ENCODE data around the gene LIPC.
"Not testable (repeated sequence)": the region's sequence is repeated elsewhere in the genome, so short reads cannot be mapped to it uniquely, and the experiment has no call there.

LIPC gene

GRCh38 chr15:58593870-58594269 is 162.1 kb downstream of the LIPC start:
- DNase-seq, result no peak

- no peak for DNase-seq
Observed at GRCh38 chr15:58594898-58595297, 163.1 kb downstream of the LIPC start.

GRCh38 chr15:58595516-58596263 is 163.9 kb downstream of the LIPC start:
- no peak for DNase-seq

- DNase-seq, result no peak
Observed at GRCh38 chr15:58597943-58598828, 166.4 kb downstream of the LIPC start.

DNA sequence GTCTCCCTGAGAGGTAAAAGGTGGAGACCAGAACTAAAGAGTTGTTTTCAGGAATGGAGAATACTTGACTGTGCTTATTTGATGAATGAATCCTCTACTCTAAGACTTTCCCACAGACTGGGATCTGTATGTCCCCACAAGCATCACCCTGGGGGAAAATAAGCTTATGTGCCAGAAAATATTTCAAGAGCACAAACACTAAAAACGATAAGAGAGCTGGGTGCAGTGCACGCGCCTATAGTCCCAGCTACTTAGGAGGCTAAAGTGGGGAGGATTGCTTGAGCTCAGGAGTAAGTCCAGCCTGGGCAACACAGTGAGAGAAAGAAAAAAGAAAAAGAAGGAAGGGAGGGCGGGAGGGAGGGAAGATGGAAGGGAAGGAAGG is 167.0 kb downstream of the LIPC start:
- DNase-seq, result no peak

- no peak for DNase-seq
Observed at GRCh38 chr15:58602823-58603222, 171.0 kb downstream of the LIPC start.

GRCh38 chr15:58603927-58604326 is 172.1 kb downstream of the LIPC start:
- DNase-seq, result not testable (repeated sequence)

DNA sequence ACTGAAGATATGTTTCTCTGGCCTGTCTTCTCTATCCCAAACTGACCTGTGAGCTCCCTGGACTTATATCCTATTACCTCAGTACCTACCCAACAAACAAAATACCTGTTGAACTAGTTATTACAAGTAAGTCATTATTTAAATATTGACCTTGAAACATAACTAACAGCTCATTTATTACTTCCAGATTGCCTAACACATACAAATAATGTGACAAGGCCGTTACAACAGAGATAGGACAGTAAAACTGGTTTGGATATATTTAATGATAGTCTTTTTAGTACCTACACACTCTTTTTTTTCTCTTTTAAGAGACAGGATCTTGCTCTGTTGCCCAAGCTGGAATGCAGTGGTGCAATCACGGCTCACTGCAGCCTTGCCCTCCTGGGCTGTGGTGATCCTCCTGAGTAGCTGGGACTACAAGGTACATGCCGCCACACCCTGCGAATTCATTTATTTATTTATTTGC is 172.7 kb downstream of the LIPC start:
- DNase-seq, result no peak

DNA sequence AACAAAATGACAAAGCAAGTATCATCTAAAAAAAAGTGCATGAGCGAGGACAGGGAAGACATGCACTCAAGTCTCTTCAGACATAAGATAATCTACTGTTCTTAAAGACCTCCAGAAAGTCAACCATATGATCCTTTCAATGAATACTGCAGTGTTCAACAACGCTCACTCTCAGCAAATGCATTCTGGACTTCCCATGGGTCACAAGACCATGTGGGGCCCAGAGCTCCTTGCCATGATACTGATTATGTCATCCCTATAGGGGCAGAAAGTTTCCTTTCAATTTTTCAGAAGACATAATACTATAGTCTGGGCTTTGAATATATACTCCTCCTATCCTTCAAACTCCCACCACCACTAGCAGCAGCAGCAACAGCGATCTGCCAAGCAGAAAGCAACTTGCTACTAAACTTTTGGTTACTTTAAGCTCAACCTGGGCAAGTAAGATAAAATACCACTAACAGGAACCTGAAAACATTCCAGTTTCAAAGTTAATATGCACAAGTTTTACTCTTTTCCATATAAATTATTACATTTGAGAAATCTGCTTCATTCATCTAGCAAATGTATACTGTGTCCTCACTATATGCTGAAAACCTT is 174.2 kb downstream of the LIPC start:
- DNase-seq, result no peak

GRCh38 chr15:58606577-58607080 is 174.8 kb downstream of the LIPC start:
- no peak for DNase-seq

GRCh38 chr15:58608129-58608590 is 176.4 kb downstream of the LIPC start:
- no peak for DNase-seq

DNA sequence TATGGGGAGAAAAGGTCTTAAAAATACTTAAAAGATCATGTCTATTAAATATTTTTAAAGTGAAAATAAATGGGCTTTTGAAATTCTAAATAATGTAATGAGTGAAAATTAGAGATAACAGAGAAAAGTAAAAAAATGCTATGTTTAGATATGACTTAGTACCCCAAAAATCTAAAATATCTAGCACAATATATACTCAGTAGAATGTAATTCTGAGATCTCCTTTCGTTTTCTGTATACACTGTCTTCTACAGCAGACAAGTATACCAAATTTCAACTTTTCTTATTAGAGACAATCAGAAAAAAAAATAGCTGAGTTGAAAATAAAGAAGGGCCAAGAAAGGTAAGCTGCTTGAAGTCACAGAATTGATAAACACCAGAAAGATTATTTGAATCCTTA is 176.9 kb downstream of the LIPC start:
- DNase-seq, result no peak

DNA sequence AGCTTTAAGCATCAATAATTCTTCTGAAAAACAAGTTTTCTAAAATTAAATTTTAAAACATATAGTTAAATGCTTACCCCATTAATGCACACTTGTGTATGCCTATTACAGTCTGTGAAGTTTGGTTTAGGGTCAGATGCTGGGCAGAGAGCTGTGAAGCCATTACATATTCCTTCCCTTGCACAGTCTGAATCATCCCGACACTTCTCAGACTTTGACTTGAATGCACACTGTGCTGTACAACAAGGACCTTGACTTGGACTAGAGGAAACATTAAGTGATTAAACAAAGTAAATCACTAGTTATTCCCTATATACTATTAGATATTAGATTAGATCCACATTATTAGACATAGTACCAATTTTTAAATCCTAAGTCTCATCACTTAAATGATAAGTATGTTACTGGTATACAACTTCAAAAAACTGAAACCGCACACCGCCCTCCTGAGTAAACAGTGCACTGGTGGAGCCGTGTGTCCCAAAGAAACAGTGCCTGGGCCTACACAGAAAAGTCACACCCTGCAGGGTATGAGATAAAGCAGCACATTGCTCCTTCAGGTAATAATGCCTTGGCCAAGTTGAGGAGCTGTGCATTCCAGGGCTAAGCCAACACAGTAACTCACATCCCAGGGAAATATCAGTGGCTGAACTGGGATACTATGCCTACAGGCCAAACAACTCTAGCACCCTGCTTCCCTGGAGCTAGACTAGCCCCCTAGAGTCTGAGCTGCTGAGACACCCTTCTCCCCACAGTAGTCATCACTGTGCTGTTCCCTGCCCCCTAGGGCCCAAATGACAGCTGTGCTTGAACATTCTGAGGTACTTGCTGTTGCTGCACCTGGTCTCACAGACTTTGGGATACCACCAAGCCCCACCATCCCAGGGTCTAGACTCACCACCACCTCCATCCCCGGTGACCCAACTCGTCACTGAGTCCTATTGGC is 180.2 kb downstream of the LIPC start:
- DNase-seq, result no peak

- DNase-seq, result no peak
Observed at GRCh38 chr15:58616171-58616570, 184.4 kb downstream of the LIPC start.
